ENCODE measurements around the gene TMEM147.
"Not testable (repeated sequence)": the region's sequence is repeated elsewhere in the genome, so short reads cannot be mapped to it uniquely, and the experiment has no call there.

Gene TMEM147

GRCh38 chr19:35565016-35565856 is 19.8 kb downstream of the TMEM147 start:
- DNase-seq: no peak

GRCh38 chr19:35566738-35567137 is 21.3 kb downstream of the TMEM147 start:
- no peak for DNase-seq

DNA sequence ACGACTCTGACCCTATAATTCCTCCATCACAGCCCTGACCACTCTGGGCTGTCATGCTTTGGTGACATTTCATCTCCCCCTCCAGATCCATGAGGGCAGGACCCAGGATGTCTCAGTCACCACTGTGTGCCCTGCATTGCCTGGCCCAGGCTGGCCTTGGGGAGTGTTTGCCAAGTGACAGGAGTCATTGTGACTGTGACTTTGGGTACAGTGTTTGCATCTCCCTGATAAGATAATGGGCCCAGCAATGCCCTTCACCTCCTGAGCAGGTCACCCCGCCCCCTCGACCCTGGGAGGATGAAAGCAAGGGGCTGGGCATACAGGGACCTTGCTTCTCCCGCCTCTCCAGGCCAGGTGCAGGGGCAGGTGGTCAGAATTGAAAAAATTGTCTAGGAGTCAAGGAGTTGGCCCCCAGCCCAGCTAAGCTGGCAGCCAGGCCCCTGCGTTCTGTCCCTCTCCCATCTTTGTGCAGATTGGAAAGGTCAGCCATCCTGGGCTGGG is 23.9 kb downstream of the TMEM147 start:
- no peak for DNase-seq

DNA sequence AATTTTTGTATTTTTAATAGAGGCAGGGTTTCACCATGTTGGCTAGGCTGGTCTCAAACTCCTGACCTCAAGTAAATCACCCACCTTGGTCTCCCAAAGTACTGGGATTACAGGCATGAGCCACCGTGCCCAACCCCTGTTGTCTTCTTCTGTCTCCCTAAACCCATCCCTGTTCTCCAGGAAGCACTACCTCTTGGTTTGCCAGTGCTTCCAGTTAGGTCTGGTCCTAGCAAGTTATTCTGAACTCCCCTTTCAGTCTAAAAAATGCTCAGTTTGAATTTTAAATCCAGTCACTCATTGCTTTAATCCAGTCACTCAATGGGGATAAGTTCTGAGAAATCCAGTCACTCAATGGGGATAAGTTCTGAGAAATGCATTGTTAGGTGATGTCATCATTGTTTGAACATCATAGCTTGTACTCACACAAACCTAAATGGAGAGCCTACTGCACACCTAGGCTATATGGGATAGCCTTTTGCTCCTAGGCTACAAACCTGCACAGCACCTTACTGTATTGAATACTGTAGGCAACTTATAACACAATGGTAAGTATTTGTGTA is 26.1 kb downstream of the TMEM147 start:
- no peak for DNase-seq

DNA sequence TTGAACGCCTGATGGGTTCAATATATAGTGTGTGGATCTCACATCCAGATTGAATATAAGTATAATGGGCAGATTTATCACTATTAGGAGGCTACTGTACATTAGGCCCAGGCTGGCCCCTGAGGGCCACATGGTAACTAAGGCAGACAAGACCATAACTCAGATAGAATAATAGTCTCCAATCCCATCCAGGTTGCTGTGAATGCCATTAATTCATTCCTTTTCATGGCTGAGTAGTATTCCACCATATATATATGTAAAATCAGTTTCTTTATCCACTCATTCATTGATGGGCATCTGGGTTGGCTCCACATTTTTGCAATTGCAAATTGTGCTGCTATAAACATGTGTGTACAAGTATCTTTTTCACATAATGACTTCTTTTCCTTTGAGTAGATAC is 32.5 kb downstream of the TMEM147 start:
- no peak for DNase-seq

DNA sequence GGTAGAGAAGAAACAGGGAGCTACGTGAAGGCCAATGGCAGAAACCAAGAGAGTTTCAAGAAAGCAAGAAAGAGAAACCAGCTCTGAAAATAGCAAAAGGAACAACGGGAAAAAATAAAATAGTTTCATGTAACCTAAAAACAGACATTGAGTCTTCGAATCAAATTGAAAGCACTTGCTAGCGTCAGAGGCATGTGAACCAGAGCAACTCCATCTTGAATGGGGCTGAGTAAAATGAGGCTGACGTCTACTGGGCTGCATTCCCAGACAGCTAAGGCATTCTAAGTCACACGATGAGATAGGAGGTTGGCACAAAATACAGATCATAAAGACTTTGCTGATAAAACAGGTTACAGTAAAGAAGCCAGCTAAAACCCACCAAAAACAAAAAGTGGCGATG is 33.3 kb downstream of the TMEM147 start:
- no peak for DNase-seq

DNA sequence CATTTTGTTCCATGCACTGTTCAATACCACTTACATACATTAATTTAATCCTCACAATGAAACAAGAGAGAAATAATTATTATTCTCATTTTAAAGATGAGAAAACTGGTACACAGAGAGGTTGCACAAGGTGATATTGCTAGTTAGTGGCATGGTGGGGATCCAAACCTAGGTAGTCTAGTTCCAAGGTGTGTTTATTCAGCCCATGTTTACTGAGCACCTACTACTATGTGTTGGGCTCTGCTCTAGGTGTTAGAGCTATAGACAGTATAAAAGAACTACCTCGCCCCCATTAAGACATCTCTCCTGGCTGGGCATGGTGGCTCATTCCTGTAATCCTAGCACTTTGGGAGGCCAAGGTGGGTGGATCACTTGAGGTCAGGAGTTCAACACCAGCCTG is 37.3 kb downstream of the TMEM147 start:
- no peak for DNase-seq

GRCh38 chr19:35585848-35586247 is 40.4 kb downstream of the TMEM147 start, which contains the start of gene PMIS2:
Gene PMIS2, plus strand, starts transcription at chr19:35586173. Its CDS starts 87 bp downstream, at chr19:35586260.
- DNase-seq: no peak

- DNase-seq: no peak
Observed at GRCh38 chr19:35587321-35587720, 41.9 kb downstream of the TMEM147 start.

DNA sequence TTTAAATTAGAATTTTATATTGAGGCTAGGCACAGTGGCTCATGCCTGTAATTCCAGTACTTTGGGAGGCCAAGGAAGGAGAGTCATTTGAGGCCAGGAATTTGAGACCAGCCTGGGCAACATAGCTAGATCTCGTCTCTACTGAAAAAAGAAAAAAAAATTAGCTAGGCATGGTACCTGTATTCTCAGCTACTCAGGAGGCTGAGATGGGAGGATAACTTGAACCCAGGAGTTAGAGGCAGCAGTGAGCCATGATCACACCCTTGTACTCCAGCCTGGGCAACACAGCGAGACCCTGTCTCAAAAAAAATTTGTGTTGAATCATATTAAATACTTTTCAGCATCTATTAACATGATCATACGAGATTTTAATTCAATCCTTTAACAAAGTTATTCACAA is 45.4 kb downstream of the TMEM147 start:
- DNase-seq: no peak

- DNase-seq: peak; percentile 10
Observed at GRCh38 chr19:35592226-35592625, 46.8 kb downstream of the TMEM147 start.

DNA sequence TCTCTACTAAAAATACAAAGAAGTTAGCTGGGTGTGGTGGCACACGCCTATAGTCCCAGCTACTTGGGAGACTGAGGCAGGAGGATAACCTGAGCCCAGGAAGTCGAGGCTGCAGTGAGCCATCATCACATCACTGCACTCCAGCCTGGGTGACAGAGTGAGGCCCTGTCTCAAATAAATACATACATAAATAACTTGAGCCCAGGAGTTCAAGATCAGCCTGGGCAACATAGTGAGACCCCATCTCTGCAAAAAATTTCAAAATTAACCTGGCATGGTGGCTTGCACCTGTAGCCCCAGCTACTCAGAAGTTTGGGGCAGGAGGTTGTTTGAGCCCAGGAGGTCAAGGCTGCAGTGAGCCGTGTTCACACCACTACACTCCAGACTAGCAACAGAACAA is 49.6 kb downstream of the TMEM147 start:
- not testable (repeated sequence) for DNase-seq

DNA sequence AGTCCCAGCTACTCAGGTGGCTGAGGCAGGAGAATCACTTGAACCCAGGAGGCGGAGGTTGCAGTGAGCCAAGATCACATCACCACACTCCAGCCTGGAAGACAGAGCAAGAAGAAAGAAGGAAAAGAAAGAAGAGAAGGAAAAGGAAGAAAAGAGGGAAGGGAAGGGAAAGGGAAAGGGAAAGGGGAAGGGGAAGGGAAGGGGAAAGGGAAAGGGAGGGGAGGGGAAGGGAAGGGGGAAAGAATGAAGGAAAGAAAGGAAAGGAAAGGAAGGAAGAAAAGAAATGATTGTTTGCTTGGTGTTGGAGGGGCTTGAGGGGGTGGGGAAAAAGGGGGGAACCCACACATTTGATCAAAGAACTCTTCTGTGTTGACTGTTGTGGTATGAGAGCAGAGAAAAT is 50.5 kb downstream of the TMEM147 start:
- DNase-seq: no peak

DNA sequence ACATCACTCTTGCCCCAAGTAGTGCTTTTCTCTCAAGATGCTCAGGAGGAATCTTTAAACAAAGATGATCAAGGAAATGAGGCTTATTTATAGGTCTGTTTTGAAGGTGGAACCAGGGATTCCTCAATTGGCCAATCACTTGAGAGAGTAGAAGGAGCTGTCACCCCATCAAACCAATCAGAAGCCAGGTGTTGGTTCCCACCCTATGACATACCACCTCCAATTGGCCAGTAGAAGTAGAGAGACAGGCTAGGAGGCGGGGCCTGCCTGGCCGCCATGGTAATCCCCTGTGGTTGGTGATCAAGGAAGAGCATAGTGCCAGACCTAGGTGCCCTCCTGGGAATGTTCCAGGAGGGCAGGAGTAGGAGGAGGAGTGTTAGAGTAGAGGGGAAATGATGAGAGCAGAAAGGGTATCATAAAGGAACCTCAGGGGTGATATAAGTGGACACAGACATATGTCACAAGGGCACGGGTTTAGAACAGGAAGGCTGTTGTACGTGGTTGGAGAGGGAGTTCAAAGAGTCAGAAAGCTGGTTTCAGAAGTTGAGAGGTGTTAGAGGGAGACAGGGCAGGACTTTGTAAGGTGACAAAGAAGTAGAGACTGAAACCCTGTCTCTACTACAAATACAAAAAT is 51.1 kb downstream of the TMEM147 start:
- DNase-seq: no peak
